ENCODE results near the gene PIGH.

PIGH gene

DNA sequence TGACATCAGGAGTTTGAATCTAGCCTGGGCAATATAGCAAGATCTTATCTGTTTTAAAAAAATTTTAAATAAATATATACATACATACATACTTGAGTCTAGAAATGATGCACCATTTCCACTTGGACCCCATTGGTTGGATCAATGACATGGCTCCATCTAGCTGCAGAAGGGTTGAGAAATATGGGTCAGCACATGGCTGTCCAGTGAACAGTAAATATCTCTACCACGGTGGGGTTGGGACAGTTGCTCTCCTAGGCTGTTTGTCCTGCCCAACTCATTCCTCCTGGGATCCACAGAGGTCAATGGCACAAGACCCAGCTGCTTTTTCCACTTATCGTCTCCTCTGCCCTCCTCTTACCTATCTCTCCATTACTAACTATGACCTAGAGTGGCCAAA is 43.4 kb downstream of the PIGH start:
- TF ChIP-seq YY1 (IDR thresholded peaks at IDR 0.05; ENCODE audit: low read depth), result no peak
- TF ChIP-seq, protein P1, sequence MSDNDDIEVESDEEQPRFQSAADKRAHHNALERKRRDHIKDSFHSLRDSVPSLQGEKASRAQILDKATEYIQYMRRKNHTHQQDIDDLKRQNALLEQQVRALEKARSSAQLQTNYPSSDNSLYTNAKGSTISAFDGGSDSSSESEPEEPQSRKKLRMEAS (IDR thresholded peaks at IDR 0.05), result peak; percentile 8; the same call in 1 of the 2 replicates

DNA sequence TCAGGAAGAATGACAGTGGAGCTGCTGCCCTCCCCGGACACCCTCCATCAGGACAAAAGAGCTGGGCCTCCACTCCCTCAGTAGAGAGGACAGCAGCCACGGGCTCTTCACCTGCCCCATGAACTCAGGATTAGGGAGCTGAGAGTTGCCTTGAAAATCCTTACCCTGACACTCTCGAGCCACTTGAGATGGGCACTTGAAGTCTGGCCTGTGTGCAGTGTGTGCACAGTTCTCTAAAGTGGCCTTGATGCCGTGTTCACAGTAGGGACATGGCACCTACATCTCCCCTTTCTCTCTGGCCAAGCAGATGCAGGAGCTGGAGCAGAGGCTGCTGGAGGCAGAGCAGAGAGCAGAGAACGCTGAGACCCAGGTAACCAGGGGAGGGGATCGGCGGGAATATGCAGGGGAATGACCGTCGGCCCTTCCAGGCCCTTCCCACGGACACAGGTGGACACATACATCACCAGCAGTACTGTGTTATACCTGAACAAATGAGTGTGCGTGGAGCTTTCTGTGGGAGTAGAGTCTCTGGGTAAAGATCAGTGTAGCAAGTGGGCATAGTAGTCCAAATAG is 44.5 kb downstream of the PIGH start:
- TF ChIP-seq EGR1 (IDR thresholded peaks at IDR 0.05) (no peak), TEAD4 (IDR thresholded peaks at IDR 0.05) (no peak), TAF1 (IDR thresholded peaks at IDR 0.05; ENCODE audit: low read depth) (no peak), NFIC (IDR thresholded peaks at IDR 0.05) (no peak), TCF12 (IDR thresholded peaks at IDR 0.05; ENCODE audit: low read depth) (no peak), ZBTB7A (IDR thresholded peaks at IDR 0.05; ENCODE audit: low read depth) (no peak), EP300 (IDR thresholded peaks at IDR 0.05; ENCODE audit: borderline replicate concordance) (no peak), CEBPB (IDR thresholded peaks at IDR 0.05) (no peak), RAD21 (IDR thresholded peaks at IDR 0.05; ENCODE audit: low read depth) (no peak), YY1 (IDR thresholded peaks at IDR 0.05; ENCODE audit: low read depth) (no peak), FOXM1 (IDR thresholded peaks at IDR 0.05; ENCODE audit: borderline replicate concordance, low read depth) (no peak), CREB1 (IDR thresholded peaks at IDR 0.05; ENCODE audit: low read depth) (no peak)
- TF ChIP-seq, protein P1 (IDR thresholded peaks at IDR 0.05), result no peak
- TF ChIP-seq, protein P2, sequence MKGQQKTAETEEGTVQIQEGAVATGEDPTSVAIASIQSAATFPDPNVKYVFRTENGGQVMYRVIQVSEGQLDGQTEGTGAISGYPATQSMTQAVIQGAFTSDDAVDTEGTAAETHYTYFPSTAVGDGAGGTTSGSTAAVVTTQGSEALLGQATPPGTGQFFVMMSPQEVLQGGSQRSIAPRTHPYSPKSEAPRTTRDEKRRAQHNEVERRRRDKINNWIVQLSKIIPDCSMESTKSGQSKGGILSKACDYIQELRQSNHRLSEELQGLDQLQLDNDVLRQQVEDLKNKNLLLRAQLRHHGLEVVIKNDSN (IDR thresholded peaks at IDR 0.05), result no peak
- TF ChIP-seq, protein P3, sequence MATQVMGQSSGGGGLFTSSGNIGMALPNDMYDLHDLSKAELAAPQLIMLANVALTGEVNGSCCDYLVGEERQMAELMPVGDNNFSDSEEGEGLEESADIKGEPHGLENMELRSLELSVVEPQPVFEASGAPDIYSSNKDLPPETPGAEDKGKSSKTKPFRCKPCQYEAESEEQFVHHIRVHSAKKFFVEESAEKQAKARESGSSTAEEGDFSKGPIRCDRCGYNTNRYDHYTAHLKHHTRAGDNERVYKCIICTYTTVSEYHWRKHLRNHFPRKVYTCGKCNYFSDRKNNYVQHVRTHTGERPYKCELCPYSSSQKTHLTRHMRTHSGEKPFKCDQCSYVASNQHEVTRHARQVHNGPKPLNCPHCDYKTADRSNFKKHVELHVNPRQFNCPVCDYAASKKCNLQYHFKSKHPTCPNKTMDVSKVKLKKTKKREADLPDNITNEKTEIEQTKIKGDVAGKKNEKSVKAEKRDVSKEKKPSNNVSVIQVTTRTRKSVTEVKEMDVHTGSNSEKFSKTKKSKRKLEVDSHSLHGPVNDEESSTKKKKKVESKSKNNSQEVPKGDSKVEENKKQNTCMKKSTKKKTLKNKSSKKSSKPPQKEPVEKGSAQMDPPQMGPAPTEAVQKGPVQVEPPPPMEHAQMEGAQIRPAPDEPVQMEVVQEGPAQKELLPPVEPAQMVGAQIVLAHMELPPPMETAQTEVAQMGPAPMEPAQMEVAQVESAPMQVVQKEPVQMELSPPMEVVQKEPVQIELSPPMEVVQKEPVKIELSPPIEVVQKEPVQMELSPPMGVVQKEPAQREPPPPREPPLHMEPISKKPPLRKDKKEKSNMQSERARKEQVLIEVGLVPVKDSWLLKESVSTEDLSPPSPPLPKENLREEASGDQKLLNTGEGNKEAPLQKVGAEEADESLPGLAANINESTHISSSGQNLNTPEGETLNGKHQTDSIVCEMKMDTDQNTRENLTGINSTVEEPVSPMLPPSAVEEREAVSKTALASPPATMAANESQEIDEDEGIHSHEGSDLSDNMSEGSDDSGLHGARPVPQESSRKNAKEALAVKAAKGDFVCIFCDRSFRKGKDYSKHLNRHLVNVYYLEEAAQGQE (IDR thresholded peaks at IDR 0.05; ENCODE audit: low read depth), result no peak

DNA sequence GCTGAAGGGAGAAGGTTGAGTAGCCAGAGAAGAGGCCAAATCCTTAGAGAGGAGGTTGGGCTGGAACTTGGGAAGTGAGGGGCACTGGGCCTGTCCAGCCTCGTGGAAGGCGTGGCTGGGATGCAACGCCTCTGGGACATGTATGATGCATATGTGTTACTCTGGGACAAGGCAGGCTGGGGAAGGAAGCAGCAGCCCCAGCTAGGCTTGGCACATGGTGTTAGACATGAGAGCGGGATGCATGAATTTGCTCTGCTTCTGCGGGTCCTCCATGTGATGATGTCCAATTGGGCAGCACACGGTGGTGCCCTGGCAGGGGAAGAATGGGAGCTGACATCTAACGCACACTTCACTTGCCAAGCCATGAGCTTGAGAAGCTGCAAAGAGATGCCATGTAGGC is 45.7 kb downstream of the PIGH start:
- TF ChIP-seq FOXM1 (IDR thresholded peaks at IDR 0.05; ENCODE audit: borderline replicate concordance, low read depth), result no peak

DNA sequence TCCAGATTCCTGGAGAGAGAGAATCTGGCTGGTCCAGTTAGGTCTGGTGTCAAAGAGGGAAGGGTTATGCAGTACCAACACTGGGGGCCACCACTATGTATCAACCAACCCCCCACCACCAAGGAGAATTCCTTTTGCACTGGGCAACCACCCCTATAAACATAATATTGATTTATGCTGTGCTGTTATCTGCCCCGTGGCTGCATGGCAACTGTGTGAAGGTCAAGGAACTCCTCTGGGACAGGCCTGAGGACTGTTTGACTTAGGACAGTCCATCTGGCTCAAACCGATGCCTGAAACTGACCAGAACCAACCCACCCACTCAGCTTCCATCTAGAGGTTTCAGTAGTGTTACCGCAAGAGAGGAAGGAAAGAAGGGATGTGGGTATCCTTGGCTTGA is 46.5 kb downstream of the PIGH start:
- TF ChIP-seq FOXM1 (IDR thresholded peaks at IDR 0.05; ENCODE audit: borderline replicate concordance, low read depth), result no peak

DNA sequence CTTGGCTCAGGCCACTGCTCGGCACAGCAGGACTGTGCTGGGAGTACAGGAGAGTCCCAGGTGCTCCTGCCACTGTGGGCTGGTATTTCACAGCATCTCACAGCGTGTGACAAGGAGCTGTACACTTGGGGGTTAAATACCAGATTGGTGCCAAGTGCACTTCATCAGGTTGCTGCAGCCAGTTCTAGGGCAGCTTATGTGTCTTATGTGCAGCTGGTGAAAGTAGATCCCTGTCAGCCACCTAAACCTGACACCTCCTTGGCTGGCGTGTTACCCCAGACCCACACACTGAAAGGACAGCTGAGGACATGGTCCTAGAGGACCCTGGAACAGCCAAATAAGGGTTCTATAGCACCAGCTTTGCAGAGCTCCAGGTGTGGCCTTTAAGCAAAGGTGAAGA is 48.1 kb downstream of the PIGH start:
- TF ChIP-seq YY1 (IDR thresholded peaks at IDR 0.05; ENCODE audit: low read depth) (no peak), RAD21 (IDR thresholded peaks at IDR 0.05; ENCODE audit: low read depth) (no peak), ZBTB7A (IDR thresholded peaks at IDR 0.05; ENCODE audit: low read depth) (no peak), EP300 (IDR thresholded peaks at IDR 0.05; ENCODE audit: borderline replicate concordance) (no peak), CREB1 (IDR thresholded peaks at IDR 0.05; ENCODE audit: low read depth) (no peak), TAF1 (IDR thresholded peaks at IDR 0.05; ENCODE audit: low read depth) (no peak), TEAD4 (IDR thresholded peaks at IDR 0.05) (no peak), FOXM1 (IDR thresholded peaks at IDR 0.05; ENCODE audit: borderline replicate concordance, low read depth) (no peak), NFIC (IDR thresholded peaks at IDR 0.05) (no peak), CEBPB (IDR thresholded peaks at IDR 0.05) (no peak), EGR1 (IDR thresholded peaks at IDR 0.05) (no peak), TCF12 (IDR thresholded peaks at IDR 0.05; ENCODE audit: low read depth) (no peak)
- TF ChIP-seq, protein P1 (IDR thresholded peaks at IDR 0.05), result no peak
- TF ChIP-seq, protein P2 (IDR thresholded peaks at IDR 0.05), result no peak
- TF ChIP-seq, protein P3 (IDR thresholded peaks at IDR 0.05; ENCODE audit: low read depth), result no peak

DNA sequence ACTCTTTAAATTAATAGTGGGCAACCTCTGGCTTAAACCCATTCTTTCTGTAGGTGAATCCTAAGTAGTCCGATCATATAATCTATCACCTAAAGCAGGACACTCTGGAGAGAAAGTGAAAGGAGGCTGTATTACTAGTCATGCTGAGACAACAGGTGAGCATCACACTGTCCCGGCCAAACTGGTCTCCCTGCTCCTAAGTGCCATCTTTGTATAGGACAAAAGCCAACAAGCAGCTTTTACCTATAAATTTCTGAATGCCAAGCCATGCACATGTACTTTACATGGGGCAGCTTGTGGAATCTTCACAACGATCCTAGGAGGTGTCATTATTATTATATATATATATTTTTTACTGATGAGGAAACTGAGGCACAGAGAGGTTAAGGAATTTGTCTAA is 48.9 kb downstream of the PIGH start:
- TF ChIP-seq, protein P2 (IDR thresholded peaks at IDR 0.05), result no peak
- TF ChIP-seq EGR1 (IDR thresholded peaks at IDR 0.05) (no peak), TEAD4 (IDR thresholded peaks at IDR 0.05) (no peak), CREB1 (IDR thresholded peaks at IDR 0.05; ENCODE audit: low read depth) (no peak), CEBPB (IDR thresholded peaks at IDR 0.05) (no peak), TCF12 (IDR thresholded peaks at IDR 0.05; ENCODE audit: low read depth) (no peak), FOXM1 (IDR thresholded peaks at IDR 0.05; ENCODE audit: borderline replicate concordance, low read depth) (no peak), RAD21 (IDR thresholded peaks at IDR 0.05; ENCODE audit: low read depth) (no peak), NFIC (IDR thresholded peaks at IDR 0.05) (no peak), ZBTB7A (IDR thresholded peaks at IDR 0.05; ENCODE audit: low read depth) (no peak), EP300 (IDR thresholded peaks at IDR 0.05; ENCODE audit: borderline replicate concordance) (no peak), TAF1 (IDR thresholded peaks at IDR 0.05; ENCODE audit: low read depth) (no peak)
- TF ChIP-seq, protein P1 (IDR thresholded peaks at IDR 0.05), result no peak
- TF ChIP-seq, protein P3 (IDR thresholded peaks at IDR 0.05; ENCODE audit: low read depth), result no peak

Data from Ishikawa (cell line).